ENCODE data around the gene TBC1D28. TPM values are rescaled to one million over a fixed set of nuclear protein-coding genes. Genes with fewer than 3 reads are reported as not detected.
"Not testable (repeated sequence)": the region's sequence is repeated elsewhere in the genome, so short reads cannot be mapped to it uniquely, and the experiment has no call there.

Gene TBC1D28
- total RNA-seq, 1 donor from 2014 or later = not detected

GRCh38 chr17:18617613-18618012 is 26.6 kb downstream of the TBC1D28 start:
- not testable (repeated sequence) for DNase-seq (ENCODE audit: low read depth in 2 of 2)

GRCh38 chr17:18613016-18613415 is 31.2 kb downstream of the TBC1D28 start:
- DNase-seq (ENCODE audit: low read depth in 2 of 2) = not testable (repeated sequence)

- DNase-seq (ENCODE audit: low read depth in 2 of 2) = not testable (repeated sequence)
Observed at GRCh38 chr17:18593138-18593537, 51.1 kb downstream of the TBC1D28 start.

Other genes with a start within 250 kb of the TBC1D28 start
- not detected in 2 replicates for gene LGALS9C, start 167.6 kb downstream of the TBC1D28 start, total RNA-seq
- 1.4 and 1.5 TPM in 2 replicates for gene FOXO3B, start 37.9 kb upstream of the TBC1D28 start, total RNA-seq
- gene FBXW10, start 99.7 kb upstream of the TBC1D28 start, total RNA-seq = not detected in 2 replicates
- gene TVP23B, start 136.8 kb upstream of the TBC1D28 start, total RNA-seq = 29.9 and 38.1 TPM in 2 replicates
- gene PRPSAP2, start 213.7 kb upstream of the TBC1D28 start, total RNA-seq = 32.5 and 44.8 TPM in 2 replicates

Measured in lung microvascular endothelial cell (primary cell).